ENCODE measurements around the gene SPATS2L. TPM values are rescaled to one million over a fixed set of nuclear protein-coding genes. Genes with fewer than 3 reads are reported as not detected.

Gene SPATS2L
- polyA plus RNA-seq, 2 of the 4 experiments (the other 2 are of a cell fraction) = 85.2 to 202 TPM

GRCh38 chr2:200296118-200296517 lies 10.4 kb upstream of the SPATS2L start:
- FAIRE-seq = no peak
- 94% methylated on average over 1 of the region's 1 CpG for WGBS (ENCODE audit: missing lambda C conversion rate)
- CTCF ChIA-PET = interaction anchor here (0.8 to 1.2 kb wide), 2 partner anchors 12 to 187 kb away, joined by 3 read pairs; no protein-coding TSS in a partner anchor

DNA sequence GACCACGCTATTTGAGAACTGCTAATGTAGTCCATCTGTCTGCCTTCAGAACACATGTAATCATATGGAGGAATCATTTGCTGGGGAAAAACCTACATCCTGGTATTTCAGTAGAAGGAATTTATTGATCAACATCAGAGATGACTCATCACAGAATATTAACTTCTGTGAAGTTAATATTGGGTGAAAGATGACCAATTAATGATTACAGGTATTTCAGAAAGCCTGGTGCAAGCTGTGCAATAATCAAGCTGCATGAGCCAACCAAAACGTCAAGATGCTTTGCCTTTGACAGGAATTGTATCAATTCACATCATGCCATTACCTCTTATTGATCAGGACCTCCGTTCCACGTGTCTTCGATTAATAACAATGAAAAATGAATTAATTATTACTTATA lies 9.4 kb upstream of the SPATS2L start:
- ATAC-seq (no peak), DNase-seq (ENCODE audit: low read depth in 1 of 2, low spot score in 1 of 2) (no peak), FAIRE-seq (no peak)
- Histone ChIP-seq H3K9me3 (no peaks in the 10 kb centered on the region), H3K4me3 (no peak overlapping the region), H3K4me1 (peaks cover 24% of the 10 kb centered on the region), H3K4me2 (no peak overlapping the region), H3K27ac (no peak overlapping the region)
- WGBS (ENCODE audit: missing lambda C conversion rate) = 72% methylated on average over 5 of the region's 5 CpGs
- no peak for TF ChIP-seq CHD4 (IDR thresholded peaks at IDR 0.05; ENCODE audit: borderline replicate concordance)
- TF ChIP-seq, protein P1, sequence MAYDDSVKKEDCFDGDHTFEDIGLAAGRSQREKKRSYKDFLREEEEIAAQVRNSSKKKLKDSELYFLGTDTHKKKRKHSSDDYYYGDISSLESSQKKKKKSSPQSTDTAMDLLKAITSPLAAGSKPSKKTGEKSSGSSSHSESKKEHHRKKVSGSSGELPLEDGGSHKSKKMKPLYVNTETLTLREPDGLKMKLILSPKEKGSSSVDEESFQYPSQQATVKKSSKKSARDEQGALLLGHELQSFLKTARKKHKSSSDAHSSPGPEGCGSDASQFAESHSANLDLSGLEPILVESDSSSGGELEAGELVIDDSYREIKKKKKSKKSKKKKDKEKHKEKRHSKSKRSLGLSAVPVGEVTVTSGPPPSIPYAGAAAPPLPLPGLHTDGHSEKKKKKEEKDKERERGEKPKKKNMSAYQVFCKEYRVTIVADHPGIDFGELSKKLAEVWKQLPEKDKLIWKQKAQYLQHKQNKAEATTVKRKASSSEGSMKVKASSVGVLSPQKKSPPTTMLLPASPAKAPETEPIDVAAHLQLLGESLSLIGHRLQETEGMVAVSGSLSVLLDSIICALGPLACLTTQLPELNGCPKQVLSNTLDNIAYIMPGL (CRISPR knock-in tag; IDR thresholded peaks at IDR 0.05; ENCODE audit: borderline replicate concordance) = no peak
- no peak for TF ChIP-seq FOSL2 (IDR thresholded peaks at IDR 0.05)
- peak; percentile 63 for TF ChIP-seq FOSL2 (CRISPR knock-in tag; IDR thresholded peaks at IDR 0.05)
- no peak for TF ChIP-seq RNF2 (IDR thresholded peaks at IDR 0.05; ENCODE audit: borderline replicate concordance, low read depth)
- ChIA-PET CTCF (interaction anchor here (1.2 kb wide), 1 partner anchor 13 kb away, joined by 3 read pairs; no protein-coding TSS in a partner anchor), POLR2A (no interaction called here)

More at GRCh38 chr2:200296118-200296517, 10.4 kb upstream of the SPATS2L start:
- TF ChIP-seq MYC (IDR thresholded peaks at IDR 0.05; ENCODE audit: borderline replicate concordance, low read length) (no peak), RNF2 (IDR thresholded peaks at IDR 0.05; ENCODE audit: borderline replicate concordance, low read depth) (no peak), NPAS2 (CRISPR knock-in tag; IDR thresholded peaks at IDR 0.05; ENCODE audit: borderline replicate concordance) (no peak), REST (IDR thresholded peaks at IDR 0.05) (no peak)
- Histone ChIP-seq H3K9me3 (no peaks in the 10 kb centered on the region), H3K4me3 (no peak overlapping the region), H3K4me2 (no peak overlapping the region), H3K27ac (no peak overlapping the region), H3K4me1 (peaks cover 14% of the 10 kb centered on the region)
- POLR2A ChIA-PET = no interaction called here
- ATAC-seq (no peak), DNase-seq (ENCODE audit: low read depth in 1 of 2, low spot score in 1 of 2) (no peak)

- ChIA-PET POLR2A (no interaction called here), CTCF (no interaction called here)
- 87% methylated on average over 5 of the region's 5 CpGs for WGBS (ENCODE audit: missing lambda C conversion rate)
- no peak overlapping the region for H3K4me3 ChIP-seq
- H3K4me2 ChIP-seq = no peak overlapping the region
- no peak overlapping the region for H3K27ac ChIP-seq
- FAIRE-seq (no peak), ATAC-seq (no peak), DNase-seq (ENCODE audit: low read depth in 1 of 2, low spot score in 1 of 2) (no peak)
- no peaks in the 10 kb centered on the region for H3K9me3 ChIP-seq
- TF ChIP-seq JUNB (IDR thresholded peaks at IDR 0.05) (no peak), SREBF2 (IDR thresholded peaks at IDR 0.05) (no peak), JUN (IDR thresholded peaks at IDR 0.05) (no peak), ZSCAN20 (CRISPR knock-in tag; IDR thresholded peaks at IDR 0.05) (no peak), MAZ (IDR thresholded peaks at IDR 0.05; ENCODE audit: borderline replicate concordance, low read depth, low read length) (no peak), BHLHE40 (IDR thresholded peaks at IDR 0.05; ENCODE audit: low read depth, low read length) (no peak), ESRRA (IDR thresholded peaks at IDR 0.05; ENCODE audit: borderline replicate concordance, low read length) (no peak), EHMT2 (IDR thresholded peaks at IDR 0.05; ENCODE audit: low read depth) (no peak), CBX8 (IDR thresholded peaks at IDR 0.05) (no peak), ZC3H11A (IDR thresholded peaks at IDR 0.05) (no peak), MAX (IDR thresholded peaks at IDR 0.05) (no peak), FOSB (CRISPR knock-in tag; IDR thresholded peaks at IDR 0.05) (no peak), CEBPB (IDR thresholded peaks at IDR 0.05) (no peak), PHF8 (IDR thresholded peaks at IDR 0.05; ENCODE audit: borderline replicate concordance, low read depth) (no peak), CHD4 (IDR thresholded peaks at IDR 0.05; ENCODE audit: borderline replicate concordance) (no peak), MYC (IDR thresholded peaks at IDR 0.05; ENCODE audit: borderline replicate concordance, low read length) (no peak), CHD2 (IDR thresholded peaks at IDR 0.05; ENCODE audit: low read length, partially characterized antibody) (no peak)
- H3K4me1 ChIP-seq = peaks cover 33% of the 10 kb centered on the region
Observed at GRCh38 chr2:200297989-200298388, 8.5 kb upstream of the SPATS2L start.

All from A549 (cell line).